ENCODE results near the gene ZNF804A. TPM values are rescaled to one million over a fixed set of nuclear protein-coding genes. Genes with fewer than 3 reads are reported as not detected.

ZNF804A gene
- total and polyA plus RNA-seq, 2 of the 4 experiments (the other 2 are of a cell fraction), result 2.2 to 2.7 TPM

- H4K8ac ChIP-seq (ENCODE audit: low read depth in 2 of 2, low read length in 2 of 2), result no peak overlapping the region
- POLR2A ChIA-PET (ENCODE audit: unreplicated experiment), result no interaction called here
Observed at GRCh38 chr2:184859187-184859586, 260.9 kb downstream of the ZNF804A start.

More at GRCh38 chr2:184859187-184859586, 260.9 kb downstream of the ZNF804A start:
- no peaks in the 10 kb centered on the region; a peak in 1 of 4 replicates for H3K79me1 ChIP-seq (ENCODE audit: low read depth in 1 of 2, low read length in 2 of 2)
- in situ Hi-C loops (cut with MboI; ENCODE audit: low sequenced_read_pairs) (no loop called here), intact Hi-C loops (cut with micrococcal nuclease) (no loop called here), dilution Hi-C loops (cut with HindIII; ENCODE audit: low sequenced_read_pairs, unreplicated experiment) (no loop called here)
- no peak overlapping the region for H3K14ac ChIP-seq (replicated peaks; ENCODE audit: low read depth, low read length)
- H3K23ac ChIP-seq (ENCODE audit: low read depth, low read length), result no peak overlapping the region
- H4K91ac ChIP-seq (ENCODE audit: insufficient read depth, low read depth, low read length), result no peak overlapping the region
- H2BK5ac ChIP-seq (ENCODE audit: low read depth, low read length, poor library complexity, severe bottlenecking), result no peak overlapping the region
- no peak overlapping the region for H3K4me2 ChIP-seq (ENCODE audit: low read depth, low read length)
- DNase-seq (no peak), ATAC-seq (ENCODE audit: low read depth) (no peak)
- H4K20me1 ChIP-seq (ENCODE audit: insufficient read depth, low read length), result no peaks in the 10 kb centered on the region
- H3K27ac ChIP-seq (ENCODE audit: insufficient read depth, low read length), result no peak overlapping the region
- H3K4me1 ChIP-seq (ENCODE audit: control insufficient read depth, insufficient read depth, low read length), result no peaks in the 10 kb centered on the region
- H3K27me3 ChIP-seq (ENCODE audit: control insufficient read depth, insufficient read depth, low read length), result no peaks in the 10 kb centered on the region
- CTCF ChIA-PET, result no interaction called here
- no peak overlapping the region for H3K56ac ChIP-seq (ENCODE audit: extremely low read depth, insufficient read depth, low read length)
- H3K18ac ChIP-seq (ENCODE audit: low read depth, low read length), result no peak overlapping the region
- H3K9ac ChIP-seq (ENCODE audit: low read depth, low read length), result no peak overlapping the region
- H3K36me3 ChIP-seq (ENCODE audit: control insufficient read depth, insufficient read depth, low read length), result no peaks in the 10 kb centered on the region
- H3K9me3 ChIP-seq (ENCODE audit: control insufficient read depth, insufficient read depth, low read length), result peaks cover 8% of the 10 kb centered on the region; the same call in 1 of the 2 replicates
- H2AFZ ChIP-seq (replicated peaks; ENCODE audit: low read length, poor library complexity), result no peak overlapping the region
- no peak for TF ChIP-seq RCOR1 (IDR thresholded peaks at IDR 0.05; ENCODE audit: insufficient replicate concordance, low read length)
- TF ChIP-seq MAFK (IDR thresholded peaks at IDR 0.05; ENCODE audit: low read depth, low read length), result no peak
- no peak for TF ChIP-seq RFX5 (IDR thresholded peaks at IDR 0.05; ENCODE audit: low read depth, low read length)
- no peak for TF ChIP-seq POLR2A (IDR thresholded peaks at IDR 0.05; ENCODE audit: low read depth, low read length)
- TF ChIP-seq USF2 (IDR thresholded peaks at IDR 0.05; ENCODE audit: low read depth, low read length), result no peak
- TF ChIP-seq CHD1 (IDR thresholded peaks at IDR 0.05; ENCODE audit: low read depth, low read length), result no peak
- TF ChIP-seq BHLHE40 (IDR thresholded peaks at IDR 0.05; ENCODE audit: low read depth, low read length), result no peak
- TF ChIP-seq CEBPB (IDR thresholded peaks at IDR 0.05; ENCODE audit: low read depth, low read length), result no peak
- TF ChIP-seq FOS (IDR thresholded peaks at IDR 0.05; ENCODE audit: low read depth, low read length), result no peak
- no TSS peak for BruUV-seq (replicated peaks)
- no peak overlapping the region for H2BK20ac ChIP-seq (ENCODE audit: low read depth, low read length)
- no peaks in the 10 kb centered on the region for H3K9me1 ChIP-seq (ENCODE audit: insufficient read depth, low read length)
- no peak overlapping the region for H3K4ac ChIP-seq (ENCODE audit: low read depth, low read length)
- no peak overlapping the region for H2AK9ac ChIP-seq (replicated peaks; ENCODE audit: low read depth, low read length, poor library complexity)
- no peak overlapping the region for H3K4me3 ChIP-seq (ENCODE audit: insufficient read depth, low read depth, low read length)
- H2AK5ac ChIP-seq (ENCODE audit: low read depth, low read length), result no peak overlapping the region
- H4K5ac ChIP-seq (ENCODE audit: low read depth, low read length), result no peak overlapping the region
- no peak overlapping the region for H2BK120ac ChIP-seq (ENCODE audit: low read depth, low read length)
- no peak overlapping the region for H2BK15ac ChIP-seq (ENCODE audit: low read depth, low read length)
